ENCODE results near the gene C1orf232.

The C1orf232 gene

GRCh38 chr1:26169198-26169554, 413 bp upstream of the C1orf232 start:
- no peaks in the 10 kb centered on the region for H3K9me3 ChIP-seq (ENCODE audit: control insufficient read depth, insufficient read depth, low read length)
- no peak overlapping the region; the same call in 1 of the 2 replicates for H3K9ac ChIP-seq (ENCODE audit: low read depth, low read length)
- H3K4me1 ChIP-seq (ENCODE audit: insufficient read depth, low read length) = peaks cover 11% of the 10 kb centered on the region
- H3K36me3 ChIP-seq (ENCODE audit: insufficient read depth, low read length) = no peaks in the 10 kb centered on the region

- Histone ChIP-seq H3K36me3 (ENCODE audit: insufficient read depth, low read length) (no peaks in the 10 kb centered on the region), H3K9me3 (ENCODE audit: control insufficient read depth, insufficient read depth, low read length) (no peaks in the 10 kb centered on the region), H3K9ac (ENCODE audit: low read depth, low read length) (no peak overlapping the region), H3K4me1 (ENCODE audit: insufficient read depth, low read length) (peaks cover 11% of the 10 kb centered on the region)
Observed at GRCh38 chr1:26166719-26167281, 2.0 kb downstream of the C1orf232 start.

DNA sequence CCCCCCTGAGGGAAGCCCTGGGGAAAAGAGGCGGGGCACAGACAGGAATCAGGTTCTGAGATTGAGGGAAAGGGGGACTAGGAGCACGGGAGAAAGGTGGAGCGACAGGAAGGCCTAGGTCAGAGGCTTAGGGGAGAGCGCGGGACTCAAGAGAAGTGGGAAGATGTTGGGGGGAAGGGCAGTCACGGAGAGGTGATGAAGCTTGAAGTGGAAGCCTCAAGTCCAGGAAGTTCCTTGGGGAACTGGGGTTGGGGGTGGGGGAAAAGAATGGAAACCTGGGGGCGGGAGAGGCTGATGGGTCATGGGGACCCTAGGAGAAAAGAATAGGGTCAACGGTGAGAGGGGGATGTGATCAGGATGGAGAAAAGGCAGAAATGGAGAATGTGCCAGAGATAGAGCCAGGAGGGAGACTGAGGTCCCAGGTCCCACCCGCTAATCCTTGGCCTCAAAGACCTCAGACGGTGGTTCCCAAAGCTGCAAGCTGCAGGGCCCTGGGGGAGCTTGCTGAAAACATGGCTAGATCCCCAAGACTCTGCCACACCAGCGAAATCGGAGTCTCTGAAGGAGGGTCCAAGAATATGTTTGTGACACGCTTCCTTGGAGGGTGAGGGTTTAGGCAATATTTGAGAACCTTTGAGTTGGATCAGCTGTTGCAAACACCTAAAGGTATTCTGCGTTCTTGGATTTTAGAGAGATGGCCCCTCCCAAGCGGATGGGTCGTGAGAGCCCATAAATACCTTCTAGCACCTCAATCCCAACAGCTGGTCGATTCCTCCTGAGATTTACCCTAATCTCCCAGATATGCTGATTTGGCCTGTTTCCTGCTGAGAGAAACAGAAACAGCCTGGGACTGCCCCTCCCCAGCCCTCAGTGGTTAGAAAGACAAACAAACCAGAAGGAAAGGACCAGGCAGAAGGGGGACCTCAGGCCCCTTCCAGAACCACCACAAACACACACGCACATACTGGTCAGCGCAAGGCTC, 3.6 kb downstream of the C1orf232 start:
- Histone ChIP-seq H3K4me1 (ENCODE audit: insufficient read depth, low read length) (peaks cover 19% of the 10 kb centered on the region), H3K36me3 (ENCODE audit: insufficient read depth, low read length) (no peaks in the 10 kb centered on the region), H3K9ac (ENCODE audit: low read depth, low read length) (peak overlapping the region; percentile 46), H3K9me3 (ENCODE audit: control insufficient read depth, insufficient read depth, low read length) (no peaks in the 10 kb centered on the region)

GRCh38 chr1:26164036-26164860, 4.5 kb downstream of the C1orf232 start:
- Histone ChIP-seq H3K4me1 (ENCODE audit: insufficient read depth, low read length) (peaks cover 22% of the 10 kb centered on the region), H3K36me3 (ENCODE audit: insufficient read depth, low read length) (no peaks in the 10 kb centered on the region), H3K9me3 (ENCODE audit: control insufficient read depth, insufficient read depth, low read length) (no peaks in the 10 kb centered on the region), H3K9ac (ENCODE audit: low read depth, low read length) (peak overlapping the region; percentile 46)

DNA sequence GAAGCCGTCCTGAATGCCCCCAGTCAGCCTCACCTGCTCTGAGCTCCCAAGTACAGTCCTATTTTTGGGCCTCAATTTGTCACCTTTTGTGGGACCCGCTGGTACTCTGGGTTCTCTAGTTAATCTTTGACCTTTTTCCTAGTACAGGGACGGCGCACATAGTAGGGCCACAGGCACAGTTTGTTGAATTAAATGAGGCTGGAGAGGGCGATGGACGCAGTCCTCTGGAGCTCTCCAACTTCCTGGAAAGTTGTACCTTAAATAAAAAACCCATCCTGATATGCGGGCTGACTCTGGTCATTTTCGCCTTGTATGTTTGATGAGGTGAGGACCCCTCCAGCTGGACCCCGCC, 5.1 kb downstream of the C1orf232 start:
- Histone ChIP-seq H3K9ac (ENCODE audit: low read depth, low read length) (peak overlapping the region; percentile 46; the same call in 1 of the 2 replicates), H3K9me3 (ENCODE audit: control insufficient read depth, insufficient read depth, low read length) (no peaks in the 10 kb centered on the region), H3K36me3 (ENCODE audit: insufficient read depth, low read length) (no peaks in the 10 kb centered on the region), H3K4me1 (ENCODE audit: insufficient read depth, low read length) (peaks cover 27% of the 10 kb centered on the region)

GRCh38 chr1:26162220-26162709, 6.5 kb downstream of the C1orf232 start:
- Histone ChIP-seq H3K36me3 (ENCODE audit: insufficient read depth, low read length) (no peaks in the 10 kb centered on the region), H3K4me1 (ENCODE audit: insufficient read depth, low read length) (peaks cover 31% of the 10 kb centered on the region), H3K9ac (ENCODE audit: low read depth, low read length) (peak overlapping the region; percentile 49), H3K9me3 (ENCODE audit: control insufficient read depth, insufficient read depth, low read length) (no peaks in the 10 kb centered on the region)

- H3K9ac ChIP-seq (ENCODE audit: low read depth, low read length) = peak overlapping the region; percentile 49
- H3K9me3 ChIP-seq (ENCODE audit: control insufficient read depth, insufficient read depth, low read length) = no peaks in the 10 kb centered on the region
- no peaks in the 10 kb centered on the region for H3K36me3 ChIP-seq (ENCODE audit: insufficient read depth, low read length)
- peaks cover 31% of the 10 kb centered on the region for H3K4me1 ChIP-seq (ENCODE audit: insufficient read depth, low read length)
Observed at GRCh38 chr1:26161415-26162219, 7.1 kb downstream of the C1orf232 start.

DNA sequence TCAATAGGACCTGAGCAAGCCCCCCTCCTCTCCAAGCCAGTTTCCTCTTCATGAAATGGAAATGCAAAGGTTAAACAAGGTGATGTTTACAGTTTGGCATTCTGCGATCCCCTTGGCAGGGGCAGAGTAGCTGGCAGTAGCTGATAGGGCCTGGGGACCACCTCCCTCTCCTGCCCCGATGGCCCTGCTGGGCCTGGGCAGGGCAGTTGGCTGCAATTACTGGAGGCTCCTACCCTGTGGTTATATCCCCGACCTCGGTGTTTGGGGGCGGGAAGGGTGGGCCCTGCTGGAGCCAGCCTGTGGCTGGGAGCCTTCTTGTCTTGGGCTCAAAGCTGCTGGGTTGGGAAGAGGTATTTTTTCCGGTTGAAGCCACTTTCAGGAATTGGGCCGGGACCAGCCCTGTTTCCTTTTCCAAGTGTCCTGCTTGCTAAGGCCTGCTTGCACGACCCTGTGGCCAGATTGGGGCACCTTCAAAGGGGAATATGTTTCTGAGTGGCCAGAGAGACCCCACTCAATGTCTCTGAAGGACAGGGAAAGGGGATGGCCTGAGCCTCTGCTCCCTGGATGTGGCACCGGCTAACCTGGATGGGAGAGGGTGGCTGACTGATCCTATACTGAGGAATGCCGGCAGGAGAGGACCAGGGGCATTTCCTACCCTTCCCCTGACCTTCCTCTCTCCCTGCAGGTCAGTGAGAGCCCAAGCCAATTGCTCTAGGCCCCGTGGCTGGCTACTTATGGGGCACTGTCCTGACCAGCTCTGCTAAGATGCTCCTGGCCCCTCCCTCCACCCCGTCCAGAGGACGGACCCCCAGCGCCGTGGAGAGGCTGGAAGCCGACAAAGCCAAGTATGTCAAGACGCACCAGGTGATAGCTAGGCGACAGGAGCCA, 8.0 kb downstream of the C1orf232 start:
- Histone ChIP-seq H3K36me3 (ENCODE audit: insufficient read depth, low read length) (no peaks in the 10 kb centered on the region), H3K9me3 (ENCODE audit: control insufficient read depth, insufficient read depth, low read length) (no peaks in the 10 kb centered on the region), H3K4me1 (ENCODE audit: insufficient read depth, low read length) (peaks cover 28% of the 10 kb centered on the region), H3K9ac (ENCODE audit: low read depth, low read length) (peak overlapping the region; percentile 49; the same call in 1 of the 2 replicates)

DNA sequence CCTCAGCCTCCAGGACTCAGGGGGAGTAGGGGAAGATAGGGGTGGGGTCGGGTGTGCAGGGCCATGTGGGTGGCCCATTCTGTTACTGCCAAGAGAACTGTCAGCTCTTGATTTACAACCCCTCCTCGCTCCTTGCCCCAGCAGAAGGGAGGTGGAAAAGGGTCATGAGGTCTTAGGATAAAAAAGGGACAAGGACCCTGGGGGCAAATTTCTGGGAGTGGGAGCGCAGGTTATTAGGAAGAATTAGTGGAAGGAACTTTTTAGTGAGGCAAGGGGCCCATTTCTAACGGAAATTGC, 9.1 kb downstream of the C1orf232 start:
- H3K4me1 ChIP-seq (ENCODE audit: insufficient read depth, low read length) = peaks cover 23% of the 10 kb centered on the region
- no peaks in the 10 kb centered on the region for H3K36me3 ChIP-seq (ENCODE audit: insufficient read depth, low read length)
- no peak overlapping the region for H3K9ac ChIP-seq (ENCODE audit: low read depth, low read length)
- H3K9me3 ChIP-seq (ENCODE audit: control insufficient read depth, insufficient read depth, low read length) = no peaks in the 10 kb centered on the region

- H3K9ac ChIP-seq (ENCODE audit: low read depth, low read length) = peak within 1 kb of the TSS; percentile 14; the same call in 1 of the 2 replicates
- no peaks in the 10 kb centered on the region for H3K36me3 ChIP-seq (ENCODE audit: insufficient read depth, low read length)
- H3K9me3 ChIP-seq (ENCODE audit: control insufficient read depth, insufficient read depth, low read length) = no peaks in the 10 kb centered on the region
- peaks cover 28% of the 10 kb centered on the region for H3K4me1 ChIP-seq (ENCODE audit: insufficient read depth, low read length)
Observed at GRCh38 chr1:26158908-26159742, 9.6 kb downstream of the C1orf232 start, which contains the start of gene FAM110D. TSS of gene FAM110D (plus strand) at chr1:26159079. CDS start at chr1:26161292, 2,213 bp downstream.

DNA sequence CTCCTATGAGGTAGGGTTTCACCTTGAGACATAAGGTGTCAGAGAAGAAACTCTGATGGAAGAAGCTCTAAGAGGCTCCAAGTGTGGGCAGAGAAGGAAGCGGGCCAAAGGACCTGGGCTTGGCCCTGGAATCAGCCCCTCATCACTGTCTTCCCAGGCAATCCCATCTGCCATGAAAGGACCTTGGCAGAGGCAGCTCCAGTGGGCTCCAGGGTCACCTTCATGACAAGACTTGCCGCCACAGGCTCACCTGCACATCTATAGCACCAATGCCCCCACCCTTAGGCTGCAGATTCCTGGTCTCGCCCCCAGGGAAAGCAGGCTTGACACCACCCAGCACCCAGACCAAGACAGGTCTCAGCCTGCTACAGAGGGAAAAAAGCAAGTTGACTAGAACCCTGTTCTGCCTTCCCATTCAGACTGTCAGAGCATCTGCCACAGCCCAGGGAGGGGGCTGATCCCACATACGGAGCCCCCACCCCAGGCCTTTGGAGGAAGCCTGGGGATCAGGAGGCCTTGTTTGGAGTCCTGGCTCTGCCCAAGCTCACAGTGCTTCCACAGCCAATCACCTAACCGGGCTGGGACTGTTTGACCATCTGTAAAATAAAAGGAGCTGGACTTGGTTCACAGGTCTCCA, 10.4 kb downstream of the C1orf232 start:
- Histone ChIP-seq H3K9me3 (ENCODE audit: control insufficient read depth, insufficient read depth, low read length) (no peaks in the 10 kb centered on the region), H3K4me1 (ENCODE audit: insufficient read depth, low read length) (peaks cover 28% of the 10 kb centered on the region), H3K36me3 (ENCODE audit: insufficient read depth, low read length) (no peaks in the 10 kb centered on the region), H3K9ac (ENCODE audit: low read depth, low read length) (no peak overlapping the region)
